Measurements from ENCODE around the gene PGA3. TPM values are rescaled to one million over a fixed set of nuclear protein-coding genes. Genes with fewer than 3 reads are reported as not detected.

Gene PGA3
- total RNA-seq, 2 experiments from 2014 or later, result not detected

DNA sequence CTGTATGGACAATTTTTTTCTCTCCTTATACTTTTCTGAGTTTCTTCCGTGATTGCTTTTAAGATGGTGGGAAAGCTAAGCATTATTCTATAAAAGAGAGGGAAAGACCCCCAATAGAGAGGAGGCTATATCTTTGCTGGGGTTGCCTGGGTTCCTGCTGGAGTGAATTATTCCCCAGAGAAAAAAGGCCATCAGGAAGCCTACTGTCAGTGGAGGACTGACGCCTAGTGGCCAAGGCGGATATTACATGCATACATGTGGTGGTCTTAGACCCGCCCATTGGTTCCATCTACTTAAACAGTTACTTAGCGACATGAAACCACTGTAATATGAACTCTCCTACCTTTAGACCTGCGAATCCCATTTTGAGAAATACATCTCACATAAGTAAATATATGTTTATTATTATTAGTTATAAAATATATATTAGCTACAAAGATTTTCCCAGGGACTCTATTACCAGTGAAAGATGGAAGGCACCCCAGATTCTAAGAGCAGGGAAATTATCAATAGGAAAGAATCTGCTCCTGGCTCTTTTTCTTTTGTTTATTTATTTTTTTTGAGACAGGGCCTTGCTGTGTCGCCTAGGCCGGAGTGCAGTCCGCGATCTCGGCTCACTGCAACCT lies 15.7 kb upstream of the PGA3 start:
- BruUV-seq (replicated peaks), result no TSS peak
- POLR2A ChIA-PET, result interaction anchor here (0.6 kb wide), 1 partner anchor 96 kb away, joined by 3 read pairs; no protein-coding TSS in a partner anchor
- Histone ChIP-seq H3K9me2 (ENCODE audit: insufficient read depth, low read length) (no peaks in the 10 kb centered on the region), H3K9me3 (ENCODE audit: low read length) (no peaks in the 10 kb centered on the region), H4K20me1 (ENCODE audit: insufficient read depth, low read length) (no peaks in the 10 kb centered on the region), H3K4me2 (ENCODE audit: low read length) (no peak overlapping the region), H3K36me3 (ENCODE audit: insufficient read depth, low read length) (no peaks in the 10 kb centered on the region), H2AFZ (ENCODE audit: low read length) (no peak overlapping the region), H3K4me1 (ENCODE audit: insufficient read depth, low read length, poor library complexity, severe bottlenecking) (no peaks in the 10 kb centered on the region), H3K27ac (ENCODE audit: low read depth, low read length, poor library complexity, severe bottlenecking) (no peak overlapping the region), H3K79me2 (ENCODE audit: insufficient read depth, low read depth, low read length) (no peaks in the 10 kb centered on the region), H3K4me3 (ENCODE audit: low read depth, low read length, poor library complexity, severe bottlenecking) (no peak overlapping the region)
- intact Hi-C loops (cut with micrococcal nuclease; ENCODE audit: unreplicated experiment), result loop anchor here (1.0 to 2.0 kb wide), 3 partner anchors 58 to 357 kb away; partner anchors contain the start of gene CD6
- CTCF ChIA-PET (ENCODE audit: unreplicated experiment), result interaction anchor here (0.6 kb wide), 2 partner anchors 70 to 205 kb away, joined by 3 read pairs; partner anchors contain the start of gene TMEM216
- TF ChIP-seq EZH2phosphoT487 (IDR thresholded peaks at IDR 0.05; ENCODE audit: borderline replicate concordance, low read depth, low read length), result no peak
- TF ChIP-seq CTCF (conservative IDR thresholded peaks at IDR 0.05; ENCODE audit: low read length), result peak; percentile 95
- peak; percentile 85 for DNase-seq (ENCODE audit: low spot score)

DNA sequence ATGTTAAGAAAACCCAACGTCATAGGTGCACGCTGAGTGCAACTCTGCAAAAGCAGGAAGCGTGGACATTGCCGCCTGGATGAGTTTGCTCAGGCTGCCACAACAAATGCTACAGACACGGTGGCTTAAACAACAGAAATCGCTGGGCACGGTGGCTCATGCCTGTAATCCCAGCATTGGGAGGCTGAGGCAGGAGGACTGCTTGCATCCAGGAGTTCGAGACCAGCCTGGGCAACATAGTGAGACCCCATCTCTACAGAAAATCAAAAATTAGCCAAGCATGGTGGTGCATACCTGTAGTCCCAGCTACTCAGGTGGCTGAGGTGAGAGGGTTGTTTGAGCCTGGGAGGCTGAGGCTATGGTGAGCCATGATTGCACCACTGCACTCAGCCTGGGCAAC lies 13.4 kb upstream of the PGA3 start:
- Histone ChIP-seq H3K79me2 (ENCODE audit: insufficient read depth, low read depth, low read length) (no peaks in the 10 kb centered on the region), H3K4me3 (ENCODE audit: low read depth, low read length, poor library complexity, severe bottlenecking) (no peak overlapping the region), H3K36me3 (ENCODE audit: insufficient read depth, low read length) (no peaks in the 10 kb centered on the region), H3K27ac (ENCODE audit: low read depth, low read length, poor library complexity, severe bottlenecking) (no peak overlapping the region), H2AFZ (ENCODE audit: low read length) (no peak overlapping the region), H3K4me2 (ENCODE audit: low read length) (no peak overlapping the region), H3K4me1 (ENCODE audit: insufficient read depth, low read length, poor library complexity, severe bottlenecking) (no peaks in the 10 kb centered on the region), H3K9me2 (ENCODE audit: insufficient read depth, low read length) (no peaks in the 10 kb centered on the region), H3K9me3 (ENCODE audit: low read length) (no peaks in the 10 kb centered on the region), H4K20me1 (ENCODE audit: insufficient read depth, low read length) (no peaks in the 10 kb centered on the region)
- POLR2A ChIA-PET, result interaction anchor here (0.7 kb wide), 1 partner anchor 347 kb away, joined by 3 read pairs; no protein-coding TSS in a partner anchor
- BruUV-seq (replicated peaks), result no TSS peak
- TF ChIP-seq CTCF (conservative IDR thresholded peaks at IDR 0.05; ENCODE audit: low read length) (no peak), EZH2phosphoT487 (IDR thresholded peaks at IDR 0.05; ENCODE audit: borderline replicate concordance, low read depth, low read length) (no peak)
- no peak for DNase-seq (ENCODE audit: low spot score)
- CTCF ChIA-PET (ENCODE audit: unreplicated experiment), result no interaction called here
- intact Hi-C loops (cut with micrococcal nuclease; ENCODE audit: unreplicated experiment), result no loop called here

- CTCF ChIA-PET (ENCODE audit: unreplicated experiment), result no interaction called here
- Histone ChIP-seq H3K79me2 (ENCODE audit: insufficient read depth, low read depth, low read length) (no peaks in the 10 kb centered on the region), H3K4me2 (ENCODE audit: low read length) (no peak overlapping the region), H2AFZ (ENCODE audit: low read length) (no peak overlapping the region), H3K4me3 (ENCODE audit: low read depth, low read length, poor library complexity, severe bottlenecking) (no peak overlapping the region), H4K20me1 (ENCODE audit: insufficient read depth, low read length) (no peaks in the 10 kb centered on the region), H3K4me1 (ENCODE audit: insufficient read depth, low read length, poor library complexity, severe bottlenecking) (no peaks in the 10 kb centered on the region), H3K27ac (ENCODE audit: low read depth, low read length, poor library complexity, severe bottlenecking) (no peak overlapping the region), H3K9me2 (ENCODE audit: insufficient read depth, low read length) (no peaks in the 10 kb centered on the region), H3K36me3 (ENCODE audit: insufficient read depth, low read length) (no peaks in the 10 kb centered on the region), H3K9me3 (ENCODE audit: low read length) (no peaks in the 10 kb centered on the region)
- intact Hi-C loops (cut with micrococcal nuclease; ENCODE audit: unreplicated experiment), result no loop called here
- no peak for TF ChIP-seq EZH2phosphoT487 (IDR thresholded peaks at IDR 0.05; ENCODE audit: borderline replicate concordance, low read depth, low read length)
- DNase-seq (ENCODE audit: low spot score), result no peak
- POLR2A ChIA-PET, result interaction anchor here (0.6 kb wide), 1 partner anchor 18 kb away, joined by 3 read pairs; no protein-coding TSS in a partner anchor
- BruUV-seq (replicated peaks), result no TSS peak
These were observed 9.7 kb upstream of the PGA3 start for GRCh38 chr11:61193596-61193995.

Data from OCI-LY7 (cell line).